GM12865 (cell line): ENCODE results near the gene PLXNB3.

ENCODE experiments used
- DNase-seq: peaks from one replicate; pipeline ENCODE4 v3.0.0; 2010; ENCODE audit warnings: low read depth
- H3K4me3 ChIP-seq: 2 replicates; pipeline ENCODE4 v1.5.1; 2011; ENCODE audit warnings: mild to moderate bottlenecking, low read depth, low read length, control low read depth
- TF ChIP-seq, protein P1 (sequence below): IDR thresholded peaks from 2 replicates; pipeline ENCODE4 v1.5.1; 2011; ENCODE audit warnings: low read length, control low read depth, low read depth, inconsistent platforms; ENCODE audit not compliant: insufficient read depth; ENCODE audit errors: missing control alignments

Gene PLXNB3

DNA sequence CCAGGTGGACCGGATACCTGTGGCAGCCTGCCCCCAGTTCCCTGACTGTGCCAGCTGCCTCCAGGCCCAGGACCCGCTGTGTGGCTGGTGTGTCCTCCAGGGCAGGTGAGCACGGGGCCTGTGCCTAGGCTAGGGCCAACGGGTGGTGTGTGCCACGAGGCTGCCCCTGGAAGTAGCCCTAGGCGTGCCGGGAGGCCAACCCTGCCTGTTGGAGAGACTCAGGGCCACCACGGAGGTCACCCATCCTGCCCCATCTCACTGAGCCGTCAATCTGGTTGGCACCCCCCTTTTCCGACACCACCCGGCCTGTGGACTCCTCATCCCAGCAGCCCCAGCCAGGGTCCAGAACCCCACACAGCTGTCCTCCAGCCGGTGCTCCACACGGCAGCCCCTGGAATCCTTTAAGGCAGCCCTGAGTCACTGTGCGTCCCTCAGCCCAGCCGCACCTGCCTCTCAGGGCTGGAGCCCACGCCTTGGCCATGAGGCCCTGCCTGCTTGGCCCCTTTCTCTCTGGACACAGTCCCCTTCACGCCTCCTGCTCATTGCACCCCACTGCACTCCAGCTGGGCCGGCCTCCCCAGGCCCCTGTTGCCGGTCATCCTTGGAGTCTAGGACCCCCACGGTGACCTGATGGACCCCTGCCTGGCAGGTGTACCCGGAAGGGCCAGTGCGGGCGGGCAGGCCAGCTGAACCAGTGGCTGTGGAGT is 5.3 kb downstream of the PLXNB3 start:
- H3K4me3 ChIP-seq, result no peak overlapping the region
- peak; percentile 0 for DNase-seq
- TF ChIP-seq, protein P1, sequence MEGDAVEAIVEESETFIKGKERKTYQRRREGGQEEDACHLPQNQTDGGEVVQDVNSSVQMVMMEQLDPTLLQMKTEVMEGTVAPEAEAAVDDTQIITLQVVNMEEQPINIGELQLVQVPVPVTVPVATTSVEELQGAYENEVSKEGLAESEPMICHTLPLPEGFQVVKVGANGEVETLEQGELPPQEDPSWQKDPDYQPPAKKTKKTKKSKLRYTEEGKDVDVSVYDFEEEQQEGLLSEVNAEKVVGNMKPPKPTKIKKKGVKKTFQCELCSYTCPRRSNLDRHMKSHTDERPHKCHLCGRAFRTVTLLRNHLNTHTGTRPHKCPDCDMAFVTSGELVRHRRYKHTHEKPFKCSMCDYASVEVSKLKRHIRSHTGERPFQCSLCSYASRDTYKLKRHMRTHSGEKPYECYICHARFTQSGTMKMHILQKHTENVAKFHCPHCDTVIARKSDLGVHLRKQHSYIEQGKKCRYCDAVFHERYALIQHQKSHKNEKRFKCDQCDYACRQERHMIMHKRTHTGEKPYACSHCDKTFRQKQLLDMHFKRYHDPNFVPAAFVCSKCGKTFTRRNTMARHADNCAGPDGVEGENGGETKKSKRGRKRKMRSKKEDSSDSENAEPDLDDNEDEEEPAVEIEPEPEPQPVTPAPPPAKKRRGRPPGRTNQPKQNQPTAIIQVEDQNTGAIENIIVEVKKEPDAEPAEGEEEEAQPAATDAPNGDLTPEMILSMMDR, result no peak

DNA sequence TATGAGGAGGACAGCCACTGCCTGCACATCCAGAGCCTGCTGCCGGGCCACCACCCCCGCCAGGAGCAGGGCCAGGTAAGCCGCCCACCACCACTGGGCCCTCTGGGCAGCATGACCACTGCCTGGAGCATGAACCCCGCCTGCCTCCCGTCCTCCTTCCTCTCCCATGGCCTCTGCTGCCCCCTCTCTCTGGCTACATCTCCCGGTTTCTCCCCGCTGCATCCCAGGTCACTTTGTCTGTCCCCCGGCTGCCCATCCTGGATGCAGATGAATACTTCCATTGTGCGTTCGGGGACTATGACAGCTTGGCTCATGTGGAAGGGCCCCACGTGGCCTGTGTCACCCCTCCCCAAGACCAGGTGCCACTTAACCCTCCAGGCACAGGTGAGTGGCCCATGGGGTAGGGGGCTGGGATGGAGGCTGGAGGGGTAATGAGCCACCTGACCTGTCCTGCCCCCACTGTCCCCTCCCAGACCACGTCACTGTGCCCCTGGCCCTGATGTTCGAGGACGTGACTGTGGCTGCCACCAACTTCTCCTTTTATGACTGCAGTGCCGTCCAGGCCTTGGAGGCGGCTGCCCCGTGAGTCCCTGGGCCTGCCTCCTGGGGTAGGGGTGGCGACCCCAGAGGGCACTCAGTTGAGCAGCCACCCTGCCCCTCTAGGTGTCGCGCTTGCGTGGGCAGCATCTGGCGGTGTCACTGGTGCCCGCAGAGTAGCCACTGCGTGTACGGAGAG is 6.0 kb downstream of the PLXNB3 start:
- H3K4me3 ChIP-seq, result no peak overlapping the region
- peak; percentile 0 for DNase-seq
- TF ChIP-seq, protein P1, result no peak

DNA sequence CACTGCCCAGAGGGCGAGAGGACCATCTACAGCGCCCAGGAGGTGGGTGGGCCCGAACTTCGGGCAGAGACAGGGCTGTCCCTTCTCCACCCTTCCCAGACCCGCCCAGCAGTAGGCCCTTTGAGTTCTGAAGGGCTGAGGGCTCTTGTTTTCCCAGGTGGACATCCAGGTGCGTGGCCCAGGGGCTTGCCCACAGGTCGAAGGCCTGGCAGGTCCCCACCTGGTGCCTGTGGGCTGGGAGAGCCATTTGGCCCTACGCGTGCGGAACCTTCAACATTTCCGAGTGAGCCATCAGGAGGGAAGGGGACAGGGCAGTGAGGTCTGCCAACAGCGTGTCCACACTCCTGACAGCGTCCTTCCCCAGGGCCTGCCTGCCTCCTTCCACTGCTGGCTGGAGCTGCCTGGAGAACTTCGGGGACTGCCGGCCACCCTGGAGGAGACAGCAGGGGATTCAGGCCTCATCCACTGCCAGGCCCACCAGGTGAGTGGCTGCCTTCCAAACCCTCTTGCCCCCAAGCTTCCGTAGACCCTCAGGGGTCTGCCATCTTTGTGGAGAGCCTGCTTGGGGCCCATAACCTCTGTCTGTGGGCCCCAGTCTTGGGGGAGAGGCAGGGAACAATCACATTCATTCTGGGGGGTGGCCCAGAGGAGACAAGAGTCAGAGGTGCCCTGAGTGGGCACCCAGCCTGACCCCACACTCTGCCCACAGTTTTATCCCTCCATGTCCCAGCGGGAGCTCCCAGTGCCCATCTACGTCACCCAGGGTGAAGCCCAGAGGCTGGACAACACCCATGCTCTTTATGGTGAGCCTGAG is 6.8 kb downstream of the PLXNB3 start:
- H3K4me3 ChIP-seq, result no peak overlapping the region
- TF ChIP-seq, protein P1, result no peak
- no peak for DNase-seq

DNA sequence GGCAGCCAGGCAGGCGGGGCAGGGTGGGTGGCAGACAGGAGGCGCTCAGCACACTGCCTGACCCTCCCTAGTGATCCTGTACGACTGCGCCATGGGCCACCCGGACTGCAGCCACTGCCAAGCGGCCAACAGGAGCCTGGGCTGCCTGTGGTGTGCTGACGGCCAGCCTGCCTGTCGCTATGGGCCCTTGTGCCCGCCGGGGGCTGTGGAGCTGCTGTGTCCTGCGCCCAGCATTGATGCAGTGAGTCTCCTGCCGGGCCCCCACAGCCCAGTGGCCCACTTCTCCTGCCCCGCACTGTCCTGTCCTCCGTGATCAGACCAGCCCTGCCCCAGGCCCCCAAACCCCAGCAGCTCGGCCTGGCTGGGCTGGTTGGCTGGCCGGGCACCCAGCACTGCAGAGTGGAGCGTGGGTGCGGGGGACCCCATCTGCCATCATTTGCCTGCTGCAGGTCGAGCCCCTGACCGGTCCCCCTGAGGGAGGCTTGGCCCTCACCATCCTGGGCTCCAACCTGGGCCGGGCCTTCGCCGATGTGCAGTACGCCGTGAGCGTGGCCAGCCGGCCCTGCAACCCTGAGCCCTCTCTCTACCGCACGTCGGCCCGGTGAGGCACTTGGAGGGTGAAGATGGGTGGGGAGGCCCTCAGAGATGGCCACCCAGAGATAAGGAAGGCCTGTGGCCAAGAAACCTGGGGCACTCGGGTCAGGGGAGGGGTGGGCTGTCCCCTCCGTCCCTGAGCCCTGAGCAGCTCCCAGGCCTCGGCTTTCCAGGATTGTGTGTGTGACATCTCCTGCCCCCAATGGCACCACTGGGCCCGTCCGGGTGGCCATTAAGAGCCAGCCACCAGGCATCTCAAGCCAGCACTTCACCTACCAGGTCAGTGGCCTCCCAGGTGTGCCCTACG is 7.6 kb downstream of the PLXNB3 start:
- no peak overlapping the region for H3K4me3 ChIP-seq
- TF ChIP-seq, protein P1, result no peak
- peak; percentile 0 for DNase-seq

DNA sequence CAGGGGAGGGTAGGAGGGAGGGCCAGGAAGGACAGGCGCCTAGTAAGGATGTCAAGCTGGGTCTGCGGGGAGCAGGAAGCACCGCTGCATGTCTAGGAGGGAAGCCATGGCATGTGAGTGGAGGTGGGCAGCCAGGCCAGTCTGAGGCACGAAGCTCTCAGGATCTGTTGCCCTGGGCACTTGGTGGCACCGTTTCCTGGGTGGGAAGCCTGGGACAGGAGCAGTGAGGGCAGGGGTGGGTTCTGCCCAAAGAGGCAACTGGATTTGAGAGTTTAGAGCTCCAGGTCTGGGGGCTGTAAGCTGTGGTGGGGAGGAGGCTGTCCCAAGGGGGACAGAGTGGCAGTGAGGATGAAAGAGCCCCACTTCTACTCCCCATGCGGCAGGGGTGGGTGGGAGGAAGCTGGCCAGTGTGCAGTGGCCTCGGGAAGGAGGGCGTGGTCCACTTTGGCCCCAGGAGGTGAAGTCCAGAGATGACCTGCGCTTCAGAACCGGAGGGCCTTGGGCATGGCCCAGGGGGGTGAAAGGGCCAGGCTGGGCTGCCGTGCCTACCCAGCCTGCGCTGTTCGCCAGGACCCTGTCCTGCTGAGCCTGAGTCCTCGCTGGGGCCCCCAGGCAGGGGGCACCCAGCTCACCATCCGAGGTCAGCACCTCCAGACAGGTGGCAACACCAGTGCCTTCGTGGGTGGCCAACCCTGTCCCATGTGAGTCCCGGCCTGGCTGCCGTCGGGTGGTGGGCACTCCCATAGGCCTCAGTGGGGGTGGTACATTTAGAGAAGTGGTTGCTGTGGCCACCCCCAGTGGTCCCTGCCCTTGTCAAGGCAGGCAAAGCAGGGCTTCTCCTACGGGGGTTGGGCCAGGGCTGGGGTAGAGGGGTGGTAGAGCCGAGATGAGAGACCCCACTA is 8.5 kb downstream of the PLXNB3 start:
- no peak for DNase-seq
- TF ChIP-seq, protein P1, result no peak
- H3K4me3 ChIP-seq, result no peak overlapping the region
